HepG2 (cell line): ENCODE results near the gene TGFBR1. TPM values are rescaled to one million over a fixed set of nuclear protein-coding genes. Genes with fewer than 3 reads are reported as not detected.

Source experiments
- ATAC-seq: fragments of 200-7000 bp; cut with Tn5 transposase; 3 replicates; pipeline ENCODE4 v1.9.1; 2020; ENCODE audit warnings: mild to moderate bottlenecking, moderate library complexity
- BruUV-seq: library from RNA; stranded (reverse); fragments of 400-500 nt; replicated peaks from 2 replicates; lab custom pipeline; 2021; lab: Mats Ljungman, UMichigan
- CTCF ChIA-PET: fragments of 300-600 bp; formaldehyde crosslinking; extraction: SDS; loops from one replicate; lab custom pipeline; 2021; ENCODE audit warnings: low total read pairs, inconsistent platforms, low intra/inter-chr PET ratio; lab: Yijun Ruan, JAX
- POLR2A ChIA-PET: fragments of 350-600 bp; sonication (Branson Sonifier 250); formaldehyde crosslinking; loops from one replicate; lab custom pipeline; 2020; ENCODE audit warnings: antibody characterized with exemption, inconsistent platforms; lab: Yijun Ruan, JAX
- DNase-seq: peaks from one replicate; pipeline ENCODE4 v3.0.0-alpha.2; 2015; ENCODE audit warnings: low spot score
- FAIRE-seq: peaks from 3 replicates; lab custom pipeline; 2011; peaks lifted over from hg19 to GRCh38; lab: Jason Lieb, UNC
- H2AFZ ChIP-seq: one replicate; pipeline ENCODE4 v1.6.1; 2011; ENCODE audit warnings: low read length, inconsistent platforms
- H3K27ac ChIP-seq: fragments of 300-600 bp; 3 replicates; pipeline ENCODE4 v1.8.0; 2011; ENCODE audit warnings: mixed run types, mild to moderate bottlenecking, mixed read lengths, low read length, inconsistent platforms; ENCODE audit not compliant: insufficient read depth; ENCODE audit errors: extremely low read length
- H3K27me3 ChIP-seq, 2 experiments: fragments of 200-600 bp in 1 of 2; 2 replicates in 1 of 2; 3 replicates in 1 of 2; pipeline versions ENCODE4 v1.6.0 to v1.8.0; 2011; ENCODE audit warnings: low read length in 2 of 2, mild to moderate bottlenecking in 2 of 2, moderate library complexity in 2 of 2, inconsistent platforms in 1 of 2; ENCODE audit not compliant: insufficient read depth in 2 of 2, control insufficient read depth in 1 of 2
- H3K36me3 ChIP-seq, 2 experiments: fragments of 200-600 bp in 1 of 2; replicated peaks in 1 of 2; 2 replicates in 1 of 2; 3 replicates in 1 of 2; pipeline versions ENCODE4 v1.5.1 to v1.8.0; 2011; ENCODE audit warnings: low read length in 2 of 2, inconsistent platforms in 1 of 2; ENCODE audit not compliant: insufficient read depth in 2 of 2, control insufficient read depth in 1 of 2
- H3K4me1 ChIP-seq: 2 replicates; pipeline ENCODE4 v1.5.1; 2012; ENCODE audit warnings: low read length, inconsistent platforms; ENCODE audit not compliant: insufficient read depth
- H3K4me2 ChIP-seq: 2 replicates; pipeline ENCODE4 v1.6.0; 2011; ENCODE audit warnings: low read depth, low read length, inconsistent platforms
- H3K4me3 ChIP-seq, 3 experiments: fragments of 200-600 bp in 1 of 3; sonication (generic), shearing (Covaris generic) in 1 of 3; replicated peaks in 1 of 3; 2 replicates each; pipeline ENCODE4 v1.5.1; 2011 to 2016; ENCODE audit warnings: low read length in 3 of 3, inconsistent platforms in 2 of 3, low read depth in 2 of 3, mild to moderate bottlenecking in 2 of 3, control low read depth in 1 of 3, mixed read lengths in 1 of 3; ENCODE audit not compliant: insufficient read depth in 1 of 3
- H3K79me2 ChIP-seq: one replicate; pipeline ENCODE4 v1.6.1; 2011; ENCODE audit warnings: low read length, inconsistent platforms; ENCODE audit not compliant: insufficient read depth
- H3K9ac ChIP-seq: 2 replicates; pipeline ENCODE4 v1.6.0; 2011; ENCODE audit warnings: mild to moderate bottlenecking, low read depth, low read length, inconsistent platforms; ENCODE audit not compliant: insufficient read depth
- H3K9me3 ChIP-seq: 2 replicates; pipeline ENCODE4 v1.5.1; 2012; ENCODE audit warnings: mild to moderate bottlenecking, low read length
- H4K20me1 ChIP-seq: 2 replicates; pipeline ENCODE4 v1.6.0; 2011; ENCODE audit warnings: inconsistent platforms, mild to moderate bottlenecking, low read length, moderate library complexity; ENCODE audit not compliant: insufficient read depth
- ETV6 ChIP-seq: sonication (generic); formaldehyde crosslinking; conservative IDR thresholded peaks from 2 replicates; pipeline ENCODE4 v1.4.0; 2020; ENCODE audit warnings: missing genetic modification reagents
- FOXJ3 ChIP-seq: sonication (generic); formaldehyde crosslinking; IDR thresholded peaks from 2 replicates; pipeline ENCODE4 v1.4.0; 2020; ENCODE audit warnings: missing genetic modification reagents, mild to moderate bottlenecking, borderline replicate concordance
- LRRFIP1 ChIP-seq: sonication (generic); formaldehyde crosslinking; conservative IDR thresholded peaks from 2 replicates; pipeline ENCODE4 v1.4.0; 2020; ENCODE audit warnings: missing genetic modification reagents
- PRDM15 ChIP-seq: sonication (generic); formaldehyde crosslinking; IDR thresholded peaks from 2 replicates; pipeline ENCODE4 v1.4.0; 2020; ENCODE audit warnings: missing genetic modification reagents
- SRY ChIP-seq: sonication (generic); formaldehyde crosslinking; IDR thresholded peaks from 2 replicates; pipeline ENCODE4 v1.8.0; 2022; ENCODE audit warnings: mild to moderate bottlenecking, missing genetic modification reagents
- TOPORS ChIP-seq: sonication (generic); formaldehyde crosslinking; IDR thresholded peaks from 2 replicates; pipeline ENCODE4 v1.8.0; 2023; ENCODE audit warnings: mild to moderate bottlenecking, missing genetic modification reagents
- TRIM22 ChIP-seq: fragments of 450-650 bp; IDR thresholded peaks from 2 replicates; pipeline ENCODE4 v1.6.1; 2017
- ZNF496 ChIP-seq: sonication (generic); formaldehyde crosslinking; IDR thresholded peaks from 2 replicates; pipeline ENCODE4 v1.8.1; 2023; ENCODE audit warnings: mild to moderate bottlenecking, moderate library complexity, missing genetic modification reagents; ENCODE audit not compliant: insufficient replicate concordance
- ZNF7 ChIP-seq: IDR thresholded peaks from 2 replicates; pipeline ENCODE4 v1.6.1; 2016; ENCODE audit warnings: missing biosample characterization, missing genetic modification reagents
- ZNF737 ChIP-seq: sonication (generic); formaldehyde crosslinking; IDR thresholded peaks from 2 replicates; pipeline ENCODE4 v1.5.0; 2020; ENCODE audit warnings: missing genetic modification reagents, mild to moderate bottlenecking, borderline replicate concordance
- ZNF839 ChIP-seq: sonication (generic); formaldehyde crosslinking; IDR thresholded peaks from 2 replicates; pipeline ENCODE4 v1.4.0; 2020; ENCODE audit warnings: missing genetic modification reagents, mild to moderate bottlenecking, borderline replicate concordance
- WGBS: methylation state at CpG from one replicate; pipeline ENCODE4 v1.1.6; 2017; ENCODE audit warnings: low lambda C conversion rate; 5-methylcytosine and 5-hydroxymethylcytosine counted together
- in situ Hi-C: cut with HindIII; loops from 2 replicates; pipeline ENCODE4 v1.10.0; 2017; ENCODE audit warnings: low pct_unique_long_range_greater_than_20kb; ENCODE audit not compliant: extremely low pct_ligation_motif_present
- intact Hi-C: fragments of 100-400 bp; cut with micrococcal nuclease; formaldehyde crosslinking; loops from one replicate; pipeline ENCODE4 v1.10.0; 2022; ENCODE audit not compliant: unreplicated experiment
- polyA plus RNA-seq, 8 experiments: library from polyadenylated mRNA; depleted of rRNA in 3 of 8; stranded (reverse) in 7 of 8; unstranded in 1 of 8; fragments of >200 nt; fragmentation: Illumina TruSeq in 4 of 8; extraction: Trizol in 4 of 8; gene quantifications; 2 replicates each; pipeline versions ENCODE4 v1.2.1 to v1.2.3, GENCODE V29; 2011 to 2016; ENCODE audit warnings: low read depth in 4 of 8, missing spikeins in 1 of 8, mixed read lengths in 1 of 8; ENCODE audit not compliant: insufficient read depth in 1 of 8
- total RNA-seq, 5 experiments: library from RNA; depleted of rRNA; stranded (reverse); fragments of >200 nt; fragmentation: Illumina TruSeq; extraction: Trizol; gene quantifications; 2 replicates each; pipeline ENCODE4 v1.2.3, GENCODE V29; 2016; ENCODE audit warnings: low read depth in 1 of 5

Gene TGFBR1
- total and polyA plus RNA-seq, 2 of the 13 experiments (the other 11 are each of a cell fraction or from before 2014, with no cell fraction given), result 16.8 to 23.9 TPM

- intact Hi-C loops (no loop called here), in situ Hi-C loops (no loop called here)
- H3K9ac ChIP-seq, result no peak overlapping the region
- no peak for FAIRE-seq
- CTCF ChIA-PET, result no interaction called here
- no peak overlapping the region for H3K4me3 ChIP-seq
- BruUV-seq, result no TSS peak
- 8% methylated on average over 2 of the region's 2 CpGs for WGBS
- no peak for DNase-seq
- H3K36me3 ChIP-seq, result no peaks in the 10 kb centered on the region
- TF ChIP-seq LRRFIP1 (CRISPR knock-in tag) (no peak), TRIM22 (no peak), SRY (CRISPR knock-in tag) (no peak), ZNF7 (no peak), ZNF839 (CRISPR knock-in tag) (no peak), ZNF496 (CRISPR knock-in tag) (no peak), PRDM15 (CRISPR knock-in tag) (no peak), TOPORS (CRISPR knock-in tag) (no peak), ETV6 (CRISPR knock-in tag) (no peak), FOXJ3 (no peak), ZNF737 (CRISPR knock-in tag) (no peak)
- no peak for ATAC-seq
- H3K27me3 ChIP-seq, result 0 out of 5 replicates have a peak, but pooled peaks cover 2% of the 10 kb centered on the region in 2 experiments
- no peak overlapping the region for H3K27ac ChIP-seq
- H2AFZ ChIP-seq, result no peak overlapping the region
- H3K4me2 ChIP-seq, result no peak overlapping the region
- no peaks in the 10 kb centered on the region for H4K20me1 ChIP-seq
- H3K79me2 ChIP-seq, result no peaks in the 10 kb centered on the region
- H3K4me1 ChIP-seq, result no peaks in the 10 kb centered on the region
- POLR2A ChIA-PET, result no interaction called here
- H3K9me3 ChIP-seq, result no peaks in the 10 kb centered on the region
Observed at GRCh38 chr9:99073347-99073746, 31.6 kb upstream of the TGFBR1 start.
